MM.1S (cell line): ENCODE data around the gene ATL1.

Experiments
- DNase-seq: peaks from one replicate; pipeline ENCODE4 v3.0.0-alpha.2; 2015
- H2AFZ ChIP-seq: fragments of 300-600 bp; sonication (generic); 2 replicates; pipeline ENCODE4 v1.6.0; 2016; ENCODE audit warnings: antibody characterized with exemption, low read length
- H3F3A ChIP-seq: fragments of 300-600 bp; sonication (generic); 2 replicates; pipeline ENCODE4 v1.6.1; 2016; ENCODE audit warnings: mild to moderate bottlenecking, antibody characterized with exemption, low read length, moderate library complexity, mixed read lengths; ENCODE audit not compliant: insufficient read depth
- H3K27ac ChIP-seq: fragments of 300-600 bp; sonication (generic); 2 replicates; pipeline ENCODE4 v1.5.1; 2016; ENCODE audit warnings: mild to moderate bottlenecking, low read length
- H3K27me3 ChIP-seq: fragments of 300-600 bp; sonication (generic); replicated peaks from 2 replicates; pipeline ENCODE4 v1.6.0; 2016; ENCODE audit warnings: low read length; ENCODE audit not compliant: insufficient read depth
- H3K36me3 ChIP-seq: fragments of 300-600 bp; sonication (generic); replicated peaks from 2 replicates; pipeline ENCODE4 v1.6.1; 2016; ENCODE audit warnings: mild to moderate bottlenecking, low read length, mixed read lengths; ENCODE audit not compliant: insufficient read depth
- H3K4me1 ChIP-seq: fragments of 300-600 bp; sonication (generic); 2 replicates; pipeline ENCODE4 v1.6.1; 2016; ENCODE audit warnings: low read length, mixed read lengths
- H3K4me2 ChIP-seq: fragments of 300-600 bp; sonication (generic); 2 replicates; pipeline ENCODE4 v1.6.0; 2016; ENCODE audit warnings: low read depth, low read length
- H3K4me3 ChIP-seq: fragments of 300-600 bp; sonication (generic); 2 replicates; pipeline ENCODE4 v1.5.1; 2016; ENCODE audit warnings: low read length, mixed read lengths
- H3K79me2 ChIP-seq: fragments of 300-600 bp; sonication (generic); 2 replicates; pipeline ENCODE4 v1.6.1; 2016; ENCODE audit warnings: mixed run types, low read length, mixed read lengths
- H3K9ac ChIP-seq: fragments of 300-600 bp; sonication (generic); 2 replicates; pipeline ENCODE4 v1.6.1; 2016; ENCODE audit warnings: low read length, mixed read lengths
- H3K9me2 ChIP-seq: fragments of 300-600 bp; sonication (generic); replicated peaks from 2 replicates; pipeline ENCODE4 v1.6.1; 2016; ENCODE audit warnings: mild to moderate bottlenecking, low read length, mixed read lengths; ENCODE audit not compliant: insufficient read depth
- H3K9me3 ChIP-seq: fragments of 300-600 bp; sonication (generic); replicated peaks from 2 replicates; pipeline ENCODE4 v1.6.1; 2016; ENCODE audit warnings: mild to moderate bottlenecking, low read length, mixed read lengths; ENCODE audit not compliant: insufficient read depth
- H4K20me1 ChIP-seq: fragments of 300-600 bp; sonication (generic); 2 replicates; pipeline ENCODE4 v1.6.1; 2016; ENCODE audit warnings: mild to moderate bottlenecking, low read length, moderate library complexity, mixed read lengths; ENCODE audit not compliant: insufficient read depth
- CTCF ChIP-seq: fragments of 300-600 bp; sonication (generic); IDR thresholded peaks from 2 replicates; pipeline ENCODE4 v1.5.1; 2016; ENCODE audit warnings: antibody characterized with exemption, low read length, mixed read lengths
- EZH2 ChIP-seq: fragments of 300-600 bp; sonication (generic); optimal IDR thresholded peaks from 2 replicates; pipeline ENCODE3; 2017; ENCODE audit warnings: low read depth, mild to moderate bottlenecking, antibody characterized with exemption, low read length, mixed read lengths
- EZH2phosphoT487 ChIP-seq: fragments of 300-600 bp; sonication (generic); IDR thresholded peaks from 2 replicates; pipeline ENCODE4 v1.6.1; 2018; ENCODE audit warnings: antibody characterized with exemption, low read length

The ATL1 gene

GRCh38 chr14:50649691-50650090, 89.7 kb downstream of the ATL1 start:
- Histone ChIP-seq H3K27ac (no peak overlapping the region), H4K20me1 (no peaks in the 10 kb centered on the region), H3K4me1 (no peaks in the 10 kb centered on the region), H3K4me3 (no peak overlapping the region), H2AFZ (no peak overlapping the region), H3K9me3 (no peaks in the 10 kb centered on the region), H3K27me3 (no peaks in the 10 kb centered on the region), H3K9ac (no peak overlapping the region), H3K36me3 (no peaks in the 10 kb centered on the region), H3K9me2 (no peaks in the 10 kb centered on the region), H3F3A (no peaks in the 10 kb centered on the region), H3K79me2 (no peaks in the 10 kb centered on the region), H3K4me2 (no peak overlapping the region)
- no peak for DNase-seq
- TF ChIP-seq CTCF (no peak), EZH2phosphoT487 (no peak), EZH2 (no peak)

DNA sequence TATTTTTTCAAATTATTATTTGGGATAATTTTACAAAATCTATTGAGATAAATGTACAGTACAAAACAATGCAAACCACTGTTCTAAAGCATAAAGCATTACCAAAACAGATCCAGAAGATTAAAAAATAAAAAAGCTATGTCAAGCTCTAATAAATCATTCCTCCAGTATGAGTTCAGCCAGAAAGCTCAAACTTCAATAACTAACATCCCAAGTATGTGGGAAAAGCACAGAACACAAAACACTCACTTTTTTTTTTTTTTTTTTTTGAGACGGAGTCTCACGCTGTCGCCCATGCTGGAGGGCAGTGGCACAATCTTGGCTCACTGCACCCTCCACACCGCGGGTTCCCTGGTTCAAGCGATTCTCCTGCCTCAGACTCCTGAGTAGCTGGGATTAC, 96.8 kb downstream of the ATL1 start:
- Histone ChIP-seq H3K27me3 (no peaks in the 10 kb centered on the region), H3K4me1 (no peaks in the 10 kb centered on the region), H3K4me3 (no peak overlapping the region), H3K9me2 (no peaks in the 10 kb centered on the region), H4K20me1 (no peaks in the 10 kb centered on the region), H3K9ac (no peak overlapping the region), H3F3A (no peaks in the 10 kb centered on the region), H3K36me3 (no peaks in the 10 kb centered on the region), H3K4me2 (no peak overlapping the region), H3K27ac (no peak overlapping the region), H3K9me3 (no peaks in the 10 kb centered on the region), H3K79me2 (no peaks in the 10 kb centered on the region), H2AFZ (no peak overlapping the region)
- TF ChIP-seq EZH2 (no peak), EZH2phosphoT487 (no peak), CTCF (no peak)
- no peak for DNase-seq

DNA sequence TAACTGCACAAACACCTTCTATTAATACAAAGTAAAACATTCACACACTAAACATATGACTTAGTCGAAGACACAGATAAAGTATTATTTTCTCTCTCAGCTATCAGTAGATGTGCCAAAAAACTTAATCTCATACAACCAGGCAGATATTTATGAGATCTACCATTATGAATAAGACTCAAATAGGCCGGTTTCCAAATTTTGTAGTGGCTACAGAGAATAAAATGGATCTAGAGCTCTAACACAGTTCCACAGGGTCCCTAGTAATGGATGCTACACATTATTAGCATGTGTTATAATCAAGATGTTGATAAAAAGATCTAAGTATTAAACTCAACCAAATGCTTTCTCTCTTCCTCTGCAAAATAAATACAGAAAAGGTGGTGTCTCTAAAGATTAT, 97.8 kb downstream of the ATL1 start:
- TF ChIP-seq EZH2phosphoT487: no peak
- no peak for TF ChIP-seq CTCF
- TF ChIP-seq EZH2: no peak
- Histone ChIP-seq H3K36me3 (no peaks in the 10 kb centered on the region), H3F3A (no peaks in the 10 kb centered on the region), H3K27ac (no peak overlapping the region), H3K9me3 (no peaks in the 10 kb centered on the region), H3K9me2 (no peaks in the 10 kb centered on the region), H4K20me1 (no peaks in the 10 kb centered on the region), H3K79me2 (no peaks in the 10 kb centered on the region), H3K4me3 (no peak overlapping the region), H3K4me1 (no peaks in the 10 kb centered on the region), H3K27me3 (no peaks in the 10 kb centered on the region), H3K4me2 (no peak overlapping the region), H3K9ac (no peak overlapping the region), H2AFZ (no peak overlapping the region)
- DNase-seq: no peak

GRCh38 chr14:50658203-50658602, 98.3 kb downstream of the ATL1 start:
- no peaks in the 10 kb centered on the region for H3K36me3 ChIP-seq
- no peak overlapping the region for H3K4me2 ChIP-seq
- H3K79me2 ChIP-seq: no peaks in the 10 kb centered on the region
- H3K4me3 ChIP-seq: no peak overlapping the region
- no peak overlapping the region for H3K27ac ChIP-seq
- no peaks in the 10 kb centered on the region for H3K4me1 ChIP-seq
- H3K27me3 ChIP-seq: no peaks in the 10 kb centered on the region
- TF ChIP-seq EZH2: no peak
- TF ChIP-seq CTCF: no peak
- TF ChIP-seq EZH2phosphoT487: no peak
- H3F3A ChIP-seq: no peaks in the 10 kb centered on the region
- no peak overlapping the region for H3K9ac ChIP-seq
- no peaks in the 10 kb centered on the region for H3K9me2 ChIP-seq
- no peaks in the 10 kb centered on the region for H4K20me1 ChIP-seq
- H3K9me3 ChIP-seq: no peaks in the 10 kb centered on the region
- no peak overlapping the region for H2AFZ ChIP-seq
- DNase-seq: no peak
